ENCODE results near the gene GMNN. TPM values are rescaled to one million over a fixed set of nuclear protein-coding genes. Genes with fewer than 3 reads are reported as not detected.

GMNN gene
- polyA plus RNA-seq, 1 donor from 2014 or later, result 13.8 TPM

GRCh38 chr6:24766680-24767462 lies 7.9 kb upstream of the GMNN start:
- Histone ChIP-seq H2AFZ (ENCODE audit: low read depth, low read length) (no peak overlapping the region), H3K9ac (ENCODE audit: low read length) (no peak overlapping the region), H3K4me3 (ENCODE audit: low read length) (no peak overlapping the region), H3K36me3 (ENCODE audit: insufficient read depth, low read length) (no peaks in the 10 kb centered on the region), H3K79me2 (replicated peaks; ENCODE audit: insufficient read depth, low read length) (no peaks in the 10 kb centered on the region), H3K4me2 (ENCODE audit: low read length) (no peak overlapping the region), H3F3A (ENCODE audit: insufficient read depth, low read length, poor library complexity, severe bottlenecking) (no peaks in the 10 kb centered on the region), H3K27ac (ENCODE audit: low read length) (no peak overlapping the region), H3K9me2 (ENCODE audit: insufficient read depth, low read length) (no peaks in the 10 kb centered on the region), H3K9me3 (ENCODE audit: low read length) (no peaks in the 10 kb centered on the region), H3K27me3 (ENCODE audit: insufficient read depth, low read depth, low read length) (no peaks in the 10 kb centered on the region), H4K20me1 (ENCODE audit: insufficient read depth) (no peaks in the 10 kb centered on the region)
- no peak for TF ChIP-seq MXI1 (conservative IDR thresholded peaks at IDR 0.05; ENCODE audit: poor library complexity, severe bottlenecking)
- peak; percentile 46 for TF ChIP-seq CTCF (IDR thresholded peaks at IDR 0.05; ENCODE audit: poor library complexity, severe bottlenecking)
- TF ChIP-seq, protein P1, sequence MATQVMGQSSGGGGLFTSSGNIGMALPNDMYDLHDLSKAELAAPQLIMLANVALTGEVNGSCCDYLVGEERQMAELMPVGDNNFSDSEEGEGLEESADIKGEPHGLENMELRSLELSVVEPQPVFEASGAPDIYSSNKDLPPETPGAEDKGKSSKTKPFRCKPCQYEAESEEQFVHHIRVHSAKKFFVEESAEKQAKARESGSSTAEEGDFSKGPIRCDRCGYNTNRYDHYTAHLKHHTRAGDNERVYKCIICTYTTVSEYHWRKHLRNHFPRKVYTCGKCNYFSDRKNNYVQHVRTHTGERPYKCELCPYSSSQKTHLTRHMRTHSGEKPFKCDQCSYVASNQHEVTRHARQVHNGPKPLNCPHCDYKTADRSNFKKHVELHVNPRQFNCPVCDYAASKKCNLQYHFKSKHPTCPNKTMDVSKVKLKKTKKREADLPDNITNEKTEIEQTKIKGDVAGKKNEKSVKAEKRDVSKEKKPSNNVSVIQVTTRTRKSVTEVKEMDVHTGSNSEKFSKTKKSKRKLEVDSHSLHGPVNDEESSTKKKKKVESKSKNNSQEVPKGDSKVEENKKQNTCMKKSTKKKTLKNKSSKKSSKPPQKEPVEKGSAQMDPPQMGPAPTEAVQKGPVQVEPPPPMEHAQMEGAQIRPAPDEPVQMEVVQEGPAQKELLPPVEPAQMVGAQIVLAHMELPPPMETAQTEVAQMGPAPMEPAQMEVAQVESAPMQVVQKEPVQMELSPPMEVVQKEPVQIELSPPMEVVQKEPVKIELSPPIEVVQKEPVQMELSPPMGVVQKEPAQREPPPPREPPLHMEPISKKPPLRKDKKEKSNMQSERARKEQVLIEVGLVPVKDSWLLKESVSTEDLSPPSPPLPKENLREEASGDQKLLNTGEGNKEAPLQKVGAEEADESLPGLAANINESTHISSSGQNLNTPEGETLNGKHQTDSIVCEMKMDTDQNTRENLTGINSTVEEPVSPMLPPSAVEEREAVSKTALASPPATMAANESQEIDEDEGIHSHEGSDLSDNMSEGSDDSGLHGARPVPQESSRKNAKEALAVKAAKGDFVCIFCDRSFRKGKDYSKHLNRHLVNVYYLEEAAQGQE (IDR thresholded peaks at IDR 0.05; ENCODE audit: borderline replicate concordance), result no peak
- no peak for TF ChIP-seq EZH2 (IDR thresholded peaks at IDR 0.05; ENCODE audit: borderline replicate concordance, insufficient read depth, low read length, poor library complexity, severe bottlenecking)
- peak; percentile 27 for TF ChIP-seq SMC3 (conservative IDR thresholded peaks at IDR 0.05; ENCODE audit: poor library complexity)
- TF ChIP-seq TAF1 (IDR thresholded peaks at IDR 0.05; ENCODE audit: low read depth), result no peak
- peak; percentile 41 for TF ChIP-seq RAD21 (conservative IDR thresholded peaks at IDR 0.05)

DNA sequence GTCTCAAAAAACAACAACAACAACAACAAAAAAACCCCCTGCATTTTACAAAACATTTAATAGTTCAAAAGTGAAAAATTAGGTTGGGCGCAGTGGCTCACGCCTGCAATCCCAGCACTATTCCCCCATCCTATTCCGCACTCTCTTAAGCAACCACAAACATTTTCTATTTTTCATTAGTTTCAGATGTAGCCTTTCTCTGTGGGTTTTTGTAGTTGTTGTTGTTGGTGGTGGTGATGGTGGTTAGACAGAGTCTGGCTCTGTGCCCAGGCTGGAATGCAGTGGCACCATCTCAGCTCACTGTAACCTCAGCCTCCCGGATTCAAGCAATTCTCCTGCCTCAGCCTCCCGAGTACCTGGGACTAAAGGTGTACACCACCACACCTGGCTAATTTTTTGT lies 6.4 kb upstream of the GMNN start:
- no peaks in the 10 kb centered on the region for H3F3A ChIP-seq (ENCODE audit: insufficient read depth, low read length, poor library complexity, severe bottlenecking)
- no peaks in the 10 kb centered on the region for H3K9me2 ChIP-seq (ENCODE audit: insufficient read depth, low read length)
- no peaks in the 10 kb centered on the region for H4K20me1 ChIP-seq (ENCODE audit: insufficient read depth)
- H3K9ac ChIP-seq (ENCODE audit: low read length), result no peak overlapping the region
- H3K4me2 ChIP-seq (ENCODE audit: low read length), result no peak overlapping the region
- H3K27ac ChIP-seq (ENCODE audit: low read length), result no peak overlapping the region
- no peaks in the 10 kb centered on the region for H3K79me2 ChIP-seq (replicated peaks; ENCODE audit: insufficient read depth, low read length)
- H3K36me3 ChIP-seq (ENCODE audit: insufficient read depth, low read length), result no peaks in the 10 kb centered on the region
- H3K27me3 ChIP-seq (ENCODE audit: insufficient read depth, low read depth, low read length), result no peaks in the 10 kb centered on the region
- TF ChIP-seq, protein P1 (IDR thresholded peaks at IDR 0.05; ENCODE audit: borderline replicate concordance), result no peak
- TF ChIP-seq TAF1 (IDR thresholded peaks at IDR 0.05; ENCODE audit: low read depth) (no peak), CTCF (IDR thresholded peaks at IDR 0.05; ENCODE audit: poor library complexity, severe bottlenecking) (no peak), EP300 (conservative IDR thresholded peaks at IDR 0.05; ENCODE audit: poor library complexity, severe bottlenecking) (no peak), MXI1 (conservative IDR thresholded peaks at IDR 0.05; ENCODE audit: poor library complexity, severe bottlenecking) (no peak)
- no peak overlapping the region for H3K4me3 ChIP-seq (ENCODE audit: low read length)
- H3K9me3 ChIP-seq (ENCODE audit: low read length), result no peaks in the 10 kb centered on the region
- H2AFZ ChIP-seq (ENCODE audit: low read depth, low read length), result no peak overlapping the region

All from neural cell (in vitro differentiated cells).